MCF 10A (cell line): ENCODE results near the gene HNMT. TPM values are rescaled to one million over a fixed set of nuclear protein-coding genes. Genes with fewer than 3 reads are reported as not detected.

ENCODE experiments used
- BruUV-seq: library from RNA; stranded (reverse); fragments of 400-500 nt; replicated peaks from 2 replicates; lab custom pipeline; 2021; lab: Mats Ljungman, UMichigan
- CTCF ChIA-PET: fragments of 300-600 bp; sonication (Branson Sonifier 250); formaldehyde crosslinking; extraction: SDS; loops from one replicate; lab custom pipeline; 2021; ENCODE audit warnings: antibody characterized with exemption, inconsistent platforms; lab: Yijun Ruan, JAX
- POLR2A ChIA-PET: fragments of 300-600, 350-650 bp; sonication (Branson Sonifier 250); formaldehyde crosslinking; extraction: SDS; loops from one replicate; lab custom pipeline; 2020; ENCODE audit warnings: antibody characterized with exemption, inconsistent platforms; lab: Yijun Ruan, JAX
- DNase-seq: peaks from one replicate; pipeline ENCODE4 v3.0.0-alpha.2; 2018; ENCODE audit not compliant: unreplicated experiment
- H3K27ac Mint-ChIP-seq: one replicate; pipeline ENCODE4 v1.8.0; 2022; ENCODE audit warnings: mild to moderate bottlenecking, low read depth, mixed read lengths; ENCODE audit not compliant: unreplicated experiment
- H3K27me3 Mint-ChIP-seq: one replicate; pipeline ENCODE4 v1.8.0; 2022; ENCODE audit warnings: mixed read lengths; ENCODE audit not compliant: insufficient read depth, unreplicated experiment
- H3K36me3 Mint-ChIP-seq: one replicate; pipeline ENCODE4 v1.8.0; 2022; ENCODE audit warnings: mild to moderate bottlenecking, moderate library complexity, mixed read lengths; ENCODE audit not compliant: insufficient read depth, unreplicated experiment
- H3K4me1 Mint-ChIP-seq: one replicate; pipeline ENCODE4 v1.8.0; 2022; ENCODE audit warnings: mixed read lengths; ENCODE audit not compliant: insufficient read depth, unreplicated experiment
- H3K4me3 Mint-ChIP-seq: one replicate; pipeline ENCODE4 v1.8.0; 2022; ENCODE audit warnings: mild to moderate bottlenecking, moderate library complexity, mixed read lengths; ENCODE audit not compliant: unreplicated experiment
- H3K9me3 Mint-ChIP-seq: one replicate; pipeline ENCODE4 v1.8.0; 2022; ENCODE audit warnings: mixed read lengths; ENCODE audit not compliant: unreplicated experiment
- intact Hi-C: fragments of 100-400 bp; cut with micrococcal nuclease; formaldehyde crosslinking; loops from 2 replicates; pipeline ENCODE4 v1.14.1; 2022
- total RNA-seq: library from RNA; stranded (reverse); gene quantifications from 2 replicates; pipeline ENCODE4 v1.2.3, GENCODE V29; 2022
- TF ChIP-seq, protein P1 (sequence below): fragments of 200-600 bp; IDR thresholded peaks from one replicate; pipeline ENCODE4 v1.8.0; 2022; ENCODE audit warnings: antibody characterized with exemption, mild to moderate bottlenecking; ENCODE audit not compliant: unreplicated experiment

HNMT gene
- total RNA-seq, 1 experiment from 2014 or later, result 0.28 TPM

DNA sequence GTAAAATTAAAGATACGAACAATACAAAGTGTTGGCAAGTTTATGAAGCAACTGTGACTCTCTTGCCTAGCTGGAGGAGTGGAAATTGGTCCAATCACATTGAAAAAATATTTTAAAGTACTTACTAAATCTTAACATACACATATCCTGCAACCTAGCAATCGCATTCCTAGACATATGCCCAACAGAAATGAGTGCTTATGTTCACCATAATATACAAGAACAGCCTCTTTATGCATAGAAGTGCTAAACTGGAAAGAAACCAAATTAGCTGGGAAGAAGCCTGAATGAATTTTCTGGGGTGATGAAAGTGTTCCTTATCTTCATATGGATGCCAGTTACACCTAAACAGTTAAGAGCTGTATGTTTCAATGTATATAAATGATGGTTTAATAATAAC is 98.9 kb downstream of the HNMT start:
- TF ChIP-seq, protein P1, sequence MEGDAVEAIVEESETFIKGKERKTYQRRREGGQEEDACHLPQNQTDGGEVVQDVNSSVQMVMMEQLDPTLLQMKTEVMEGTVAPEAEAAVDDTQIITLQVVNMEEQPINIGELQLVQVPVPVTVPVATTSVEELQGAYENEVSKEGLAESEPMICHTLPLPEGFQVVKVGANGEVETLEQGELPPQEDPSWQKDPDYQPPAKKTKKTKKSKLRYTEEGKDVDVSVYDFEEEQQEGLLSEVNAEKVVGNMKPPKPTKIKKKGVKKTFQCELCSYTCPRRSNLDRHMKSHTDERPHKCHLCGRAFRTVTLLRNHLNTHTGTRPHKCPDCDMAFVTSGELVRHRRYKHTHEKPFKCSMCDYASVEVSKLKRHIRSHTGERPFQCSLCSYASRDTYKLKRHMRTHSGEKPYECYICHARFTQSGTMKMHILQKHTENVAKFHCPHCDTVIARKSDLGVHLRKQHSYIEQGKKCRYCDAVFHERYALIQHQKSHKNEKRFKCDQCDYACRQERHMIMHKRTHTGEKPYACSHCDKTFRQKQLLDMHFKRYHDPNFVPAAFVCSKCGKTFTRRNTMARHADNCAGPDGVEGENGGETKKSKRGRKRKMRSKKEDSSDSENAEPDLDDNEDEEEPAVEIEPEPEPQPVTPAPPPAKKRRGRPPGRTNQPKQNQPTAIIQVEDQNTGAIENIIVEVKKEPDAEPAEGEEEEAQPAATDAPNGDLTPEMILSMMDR, result no peak
- no peak for DNase-seq
- H3K27ac Mint-ChIP-seq, result no peak overlapping the region
- intact Hi-C loops, result no loop called here
- no peak overlapping the region for H3K4me3 Mint-ChIP-seq
- no peaks in the 10 kb centered on the region for H3K36me3 Mint-ChIP-seq
- no peaks in the 10 kb centered on the region for H3K4me1 Mint-ChIP-seq
- no peaks in the 10 kb centered on the region for H3K9me3 Mint-ChIP-seq
- no TSS peak for BruUV-seq
- no peaks in the 10 kb centered on the region for H3K27me3 Mint-ChIP-seq
- CTCF ChIA-PET, result no interaction called here
- POLR2A ChIA-PET, result interaction anchor here (0.9 kb wide), 1 partner anchor 99 kb away, joined by 3 read pairs; the partner anchor contains the start of gene HNMT
